ENCODE measurements around the gene CELSR1. TPM values are rescaled to one million over a fixed set of nuclear protein-coding genes. Genes with fewer than 3 reads are reported as not detected.

CELSR1 gene
- total and polyA plus RNA-seq, 8 donors = 0.75 to 3.2 (median 1.2) TPM

DNA sequence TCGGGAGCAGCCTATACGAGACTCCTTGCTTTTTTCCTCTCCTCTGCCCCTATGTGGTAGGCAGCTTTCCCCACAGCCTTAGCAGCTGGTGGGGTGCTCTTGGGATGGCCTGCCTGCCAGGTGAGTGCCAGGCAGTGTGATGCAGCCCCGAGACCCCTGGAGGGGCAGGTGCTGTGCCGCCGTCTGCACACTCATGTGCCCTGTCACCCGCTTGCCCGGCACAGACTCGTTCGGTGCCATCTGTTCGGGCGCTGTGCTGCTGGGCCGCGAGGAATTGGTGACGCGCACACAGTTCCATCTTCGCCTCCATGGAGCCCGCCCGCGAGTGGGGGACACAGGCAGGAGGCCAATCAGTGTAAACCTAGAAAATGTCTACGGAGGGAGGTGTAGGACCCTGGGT, 186.8 kb downstream of the CELSR1 start:
- FAIRE-seq (no peak), ATAC-seq (no peak), DNase-seq (peak in 2 of 6 donors; percentile 43 to 68)
- Histone ChIP-seq H3K27ac (peak overlapping the region in 1 of 4 donors; percentile 73), H3K9me3 (no peaks in the 10 kb centered on the region), H3K27me3 (no peaks in the 10 kb centered on the region), H3K36me3 (peaks cover 0 to 32% (median 29%) of the 10 kb centered on the region in 3 donors), H3K4me1 (peaks cover 24 to 44% (median 43%) of the 10 kb centered on the region in 3 donors), H3K4me3 (no peak overlapping the region)
- WGBS, 2 donors = 92 to 94% methylated on average over 20 of the region's 20 CpGs
- TF ChIP-seq, protein P1, sequence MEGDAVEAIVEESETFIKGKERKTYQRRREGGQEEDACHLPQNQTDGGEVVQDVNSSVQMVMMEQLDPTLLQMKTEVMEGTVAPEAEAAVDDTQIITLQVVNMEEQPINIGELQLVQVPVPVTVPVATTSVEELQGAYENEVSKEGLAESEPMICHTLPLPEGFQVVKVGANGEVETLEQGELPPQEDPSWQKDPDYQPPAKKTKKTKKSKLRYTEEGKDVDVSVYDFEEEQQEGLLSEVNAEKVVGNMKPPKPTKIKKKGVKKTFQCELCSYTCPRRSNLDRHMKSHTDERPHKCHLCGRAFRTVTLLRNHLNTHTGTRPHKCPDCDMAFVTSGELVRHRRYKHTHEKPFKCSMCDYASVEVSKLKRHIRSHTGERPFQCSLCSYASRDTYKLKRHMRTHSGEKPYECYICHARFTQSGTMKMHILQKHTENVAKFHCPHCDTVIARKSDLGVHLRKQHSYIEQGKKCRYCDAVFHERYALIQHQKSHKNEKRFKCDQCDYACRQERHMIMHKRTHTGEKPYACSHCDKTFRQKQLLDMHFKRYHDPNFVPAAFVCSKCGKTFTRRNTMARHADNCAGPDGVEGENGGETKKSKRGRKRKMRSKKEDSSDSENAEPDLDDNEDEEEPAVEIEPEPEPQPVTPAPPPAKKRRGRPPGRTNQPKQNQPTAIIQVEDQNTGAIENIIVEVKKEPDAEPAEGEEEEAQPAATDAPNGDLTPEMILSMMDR (IDR thresholded peaks at IDR 0.05) = no peak
- intact Hi-C loops (cut with DNase I) = loop anchor here in 2 of 3 donors (5.0 to 10.0 kb wide), 2 partner anchors 42 to 194 kb away; no protein-coding TSS in a partner anchor

DNA sequence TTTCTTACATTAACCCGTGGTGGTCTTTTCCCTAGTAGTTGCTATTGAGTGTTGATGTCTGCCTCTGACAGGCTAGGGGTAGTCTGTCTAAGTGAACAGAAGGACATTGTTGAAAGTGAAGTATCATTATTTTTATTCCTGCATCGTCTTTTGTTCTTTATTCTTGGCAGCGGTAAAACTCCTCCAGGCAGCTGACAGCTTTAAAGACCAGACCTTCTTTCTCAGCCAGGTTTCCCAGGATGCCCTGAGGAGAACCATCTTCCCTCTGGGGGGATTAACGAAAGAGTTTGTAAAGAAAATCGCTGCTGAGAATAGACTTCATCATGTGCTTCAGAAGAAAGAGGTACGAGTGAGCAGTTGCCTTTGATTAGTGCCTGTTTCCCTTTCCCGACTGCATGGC, 187.3 kb downstream of the CELSR1 start:
- peaks cover 24 to 44% (median 43%) of the 10 kb centered on the region in 3 donors for H3K4me1 ChIP-seq
- peak overlapping the region in 3 of 4 donors; percentile 65 to 76 (median 73) for H3K27ac ChIP-seq
- H3K9me3 ChIP-seq = no peaks in the 10 kb centered on the region
- H3K4me3 ChIP-seq = no peak overlapping the region
- TF ChIP-seq, protein P1 (IDR thresholded peaks at IDR 0.05) = no peak
- intact Hi-C loops (cut with DNase I) = loop anchor here in 2 of 3 donors (5.0 to 10.0 kb wide), 2 partner anchors 42 to 195 kb away; no protein-coding TSS in a partner anchor
- 51 to 60% methylated on average over 7 of the region's 7 CpGs for WGBS, 2 donors
- H3K27me3 ChIP-seq = no peaks in the 10 kb centered on the region
- FAIRE-seq (no peak), DNase-seq (no peak), ATAC-seq (no peak)
- H3K36me3 ChIP-seq = peaks cover 0 to 34% (median 32%) of the 10 kb centered on the region in 3 donors

DNA sequence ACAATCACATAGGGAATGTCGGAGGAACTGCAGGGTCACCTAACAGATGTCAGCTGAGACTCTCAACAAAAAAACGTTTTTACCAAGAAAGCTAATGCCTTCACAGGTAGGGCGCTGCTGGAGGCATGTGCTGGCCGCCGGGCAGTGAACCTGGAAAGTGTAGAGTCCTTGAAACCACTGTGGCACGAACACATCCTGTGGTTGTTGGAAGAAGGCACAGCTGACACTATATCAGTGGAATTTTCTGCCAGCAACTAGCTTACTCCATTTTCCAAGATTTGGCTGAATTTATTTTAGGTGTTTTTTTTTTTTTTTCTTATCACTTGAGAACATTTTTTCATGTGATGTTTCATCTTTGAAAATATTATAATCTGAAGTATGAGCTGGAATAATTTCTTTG, 187.7 kb downstream of the CELSR1 start:
- intact Hi-C loops (cut with DNase I) = loop anchor here in 2 of 3 donors (5.0 to 10.0 kb wide), 2 partner anchors 43 to 195 kb away; no protein-coding TSS in a partner anchor
- H3K36me3 ChIP-seq = peaks cover 0 to 38% (median 32%) of the 10 kb centered on the region in 3 donors
- ATAC-seq (peak; percentile 36 to 52 (median 46)), DNase-seq (peak in 5 of 6 donors; percentile 46 to 66 (median 56)), FAIRE-seq (no peak)
- 37 to 48% methylated on average over 6 of the region's 6 CpGs for WGBS, 2 donors
- TF ChIP-seq, protein P1 (IDR thresholded peaks at IDR 0.05) = no peak
- peak overlapping the region; percentile 57 to 76 (median 69) for H3K27ac ChIP-seq
- H3K4me3 ChIP-seq = no peak overlapping the region
- no peaks in the 10 kb centered on the region for H3K27me3 ChIP-seq
- H3K9me3 ChIP-seq = no peaks in the 10 kb centered on the region
- peaks cover 20 to 44% (median 43%) of the 10 kb centered on the region in 3 donors for H3K4me1 ChIP-seq

DNA sequence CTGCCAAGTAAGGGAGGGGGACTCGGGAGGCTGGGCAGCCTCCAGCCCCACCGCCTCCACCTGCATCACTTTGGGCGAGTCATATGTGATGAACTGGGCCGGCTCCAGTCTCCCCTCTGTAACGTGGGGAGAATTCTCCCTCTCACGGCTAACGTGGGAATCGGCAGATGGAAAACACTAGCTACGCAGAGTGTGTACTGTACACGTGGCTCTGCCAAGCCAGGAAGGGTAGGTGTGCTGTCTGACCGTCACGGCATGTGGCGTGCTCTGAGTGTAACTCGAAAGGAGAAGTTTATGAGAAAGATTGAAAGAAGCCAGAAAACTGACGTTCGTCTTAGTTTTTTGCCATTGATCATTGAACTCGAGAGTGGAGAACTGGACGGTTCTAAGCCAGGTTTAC, 188.2 kb downstream of the CELSR1 start:
- TF ChIP-seq, protein P1 (IDR thresholded peaks at IDR 0.05) = no peak
- intact Hi-C loops (cut with DNase I) = no loop called here
- peaks cover 0 to 41% (median 32%) of the 10 kb centered on the region in 3 donors for H3K36me3 ChIP-seq
- no peak overlapping the region for H3K4me3 ChIP-seq
- ATAC-seq = peak; percentile 57 to 67 (median 60)
- H3K9me3 ChIP-seq = no peaks in the 10 kb centered on the region
- WGBS, 2 donors = 43 to 44% methylated on average over 18 of the region's 18 CpGs
- no peaks in the 10 kb centered on the region for H3K27me3 ChIP-seq
- peak; percentile 66 to 82 (median 76) for DNase-seq
- peaks cover 17 to 44% (median 43%) of the 10 kb centered on the region in 3 donors for H3K4me1 ChIP-seq
- H3K27ac ChIP-seq = peak overlapping the region; percentile 57 to 76 (median 69)
- no peak for FAIRE-seq

DNA sequence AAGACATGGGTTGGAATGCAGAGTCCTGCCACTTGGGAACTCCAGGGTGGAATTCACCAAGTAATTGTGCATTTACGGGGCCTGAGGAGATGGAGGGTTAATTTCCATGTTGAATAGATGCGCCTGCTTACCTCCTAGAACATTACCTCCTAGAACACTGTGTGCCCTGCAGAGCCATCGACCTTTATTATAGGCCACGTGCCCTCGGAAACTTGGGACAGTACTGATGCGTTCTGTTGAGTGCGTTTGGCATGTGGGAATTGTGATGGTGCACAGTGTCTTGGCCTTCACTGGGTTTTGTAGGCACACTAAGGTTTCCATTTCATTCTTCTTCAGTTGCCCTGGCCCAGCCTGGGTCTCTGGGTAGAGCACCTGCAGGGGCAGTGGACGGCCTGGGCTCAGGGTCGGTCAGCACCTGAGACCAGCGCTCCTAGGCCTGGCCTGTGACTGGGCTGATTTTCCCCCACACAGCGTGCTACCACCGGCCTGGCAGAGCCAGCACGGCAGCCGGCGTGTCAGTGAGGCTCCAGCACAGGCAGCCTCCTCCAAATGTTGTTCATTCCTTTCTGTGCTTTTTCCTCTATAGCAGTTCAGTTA, 189.2 kb downstream of the CELSR1 start:
- Histone ChIP-seq H3K4me1 (peaks cover 17 to 41% (median 39%) of the 10 kb centered on the region in 3 donors), H3K27ac (peak overlapping the region in 3 of 4 donors; percentile 65 to 76 (median 73)), H3K9me3 (no peaks in the 10 kb centered on the region), H3K36me3 (peaks cover 0 to 50% (median 32%) of the 10 kb centered on the region in 3 donors), H3K27me3 (no peaks in the 10 kb centered on the region), H3K4me3 (no peak overlapping the region)
- FAIRE-seq = no peak
- WGBS, 2 donors = 81 to 88% methylated on average over 15 of the region's 15 CpGs
- peak in 3 of 6 donors; percentile 45 to 54 (median 52) for DNase-seq
- intact Hi-C loops (cut with DNase I) = no loop called here
- ATAC-seq = no peak
- TF ChIP-seq, protein P1 (IDR thresholded peaks at IDR 0.05) = no peak

All from pancreas (tissue), 10 donors.